Adipocyte (in vitro differentiated cells): Measurements from ENCODE around the gene KCNQ1OT1.

Experiments used
- DNase-seq: peaks from one replicate; pipeline ENCODE4 v3.0.0-alpha.2; 2015; ENCODE audit warnings: low read depth
- H3K27me3 ChIP-seq: replicated peaks from 2 replicates; pipeline ENCODE4 v1.7.0; 2013; ENCODE audit warnings: mild to moderate bottlenecking, low read length, moderate library complexity; ENCODE audit not compliant: control insufficient read depth, insufficient read depth
- H3K36me3 ChIP-seq: 2 replicates; pipeline ENCODE4 v1.7.0; 2013; ENCODE audit warnings: low read length, mild to moderate bottlenecking, moderate library complexity; ENCODE audit not compliant: control insufficient read depth, insufficient read depth, severe bottlenecking
- H3K4me1 ChIP-seq: 2 replicates; pipeline ENCODE4 v1.7.0; 2013; ENCODE audit warnings: mild to moderate bottlenecking, low read length, moderate library complexity; ENCODE audit not compliant: control insufficient read depth, insufficient read depth
- H3K4me3 ChIP-seq: 2 replicates; pipeline ENCODE4 v1.7.0; 2013; ENCODE audit warnings: mild to moderate bottlenecking, low read length, moderate library complexity
- H3K9ac ChIP-seq: 2 replicates; pipeline ENCODE4 v1.7.0; 2013; ENCODE audit warnings: mild to moderate bottlenecking, low read length, moderate library complexity
- H3K9me3 ChIP-seq: 2 replicates; pipeline ENCODE4 v1.7.0; 2013; ENCODE audit warnings: mild to moderate bottlenecking, low read length, moderate library complexity; ENCODE audit not compliant: control insufficient read depth

The KCNQ1OT1 gene

DNA sequence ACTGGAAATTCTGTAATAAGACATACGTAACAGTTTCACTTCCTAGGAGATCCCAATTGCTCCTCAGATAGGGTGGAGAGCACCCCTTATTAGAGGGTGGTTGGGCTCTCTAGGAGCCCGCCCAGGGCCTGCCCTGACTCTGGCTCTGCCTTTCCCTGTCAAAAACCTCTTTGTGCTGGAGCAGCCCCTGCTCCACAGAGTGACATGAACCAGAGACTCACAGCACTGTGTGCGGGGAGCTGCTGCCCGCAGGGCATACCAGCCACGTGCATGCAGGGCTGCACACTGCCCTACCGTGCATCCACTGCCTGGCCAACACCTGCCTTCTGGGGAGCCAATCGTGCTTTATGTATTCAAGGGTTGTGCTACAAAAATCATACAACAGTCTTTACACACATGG is 24.3 kb downstream of the KCNQ1OT1 start:
- H3K4me1 ChIP-seq = no peaks in the 10 kb centered on the region
- no peaks in the 10 kb centered on the region for H3K27me3 ChIP-seq
- H3K4me3 ChIP-seq = no peak overlapping the region
- H3K9ac ChIP-seq = no peak overlapping the region
- DNase-seq = no peak
- H3K9me3 ChIP-seq = no peaks in the 10 kb centered on the region
- H3K36me3 ChIP-seq = no peaks in the 10 kb centered on the region

DNA sequence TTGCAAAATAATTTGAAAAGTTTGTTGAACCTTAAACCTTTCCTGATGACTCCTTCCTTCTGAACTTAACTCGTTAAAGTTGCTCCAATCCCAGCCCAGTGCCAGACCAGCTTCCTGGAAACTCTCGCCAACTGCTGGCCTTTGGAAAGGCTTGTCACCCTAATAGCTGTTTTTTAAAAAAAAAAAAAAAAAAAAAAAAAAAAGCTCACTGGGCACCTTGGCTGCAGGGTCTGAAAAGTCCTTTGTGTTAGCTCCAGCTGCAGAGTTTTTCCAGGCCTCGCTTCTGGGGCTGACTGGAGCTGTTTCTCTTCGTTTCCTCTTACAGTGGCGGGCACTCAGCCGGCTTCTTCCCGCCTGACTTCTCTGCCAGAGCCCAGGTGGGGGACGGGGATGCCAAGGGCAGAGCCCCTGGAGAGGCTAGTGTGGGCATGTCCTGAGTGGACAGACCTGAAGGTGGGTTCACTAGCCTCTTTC is 25.1 kb downstream of the KCNQ1OT1 start:
- H3K9me3 ChIP-seq = no peaks in the 10 kb centered on the region
- no peaks in the 10 kb centered on the region for H3K27me3 ChIP-seq
- DNase-seq = no peak
- no peak overlapping the region for H3K4me3 ChIP-seq
- H3K4me1 ChIP-seq = no peaks in the 10 kb centered on the region
- no peak overlapping the region for H3K9ac ChIP-seq
- no peaks in the 10 kb centered on the region for H3K36me3 ChIP-seq

DNA sequence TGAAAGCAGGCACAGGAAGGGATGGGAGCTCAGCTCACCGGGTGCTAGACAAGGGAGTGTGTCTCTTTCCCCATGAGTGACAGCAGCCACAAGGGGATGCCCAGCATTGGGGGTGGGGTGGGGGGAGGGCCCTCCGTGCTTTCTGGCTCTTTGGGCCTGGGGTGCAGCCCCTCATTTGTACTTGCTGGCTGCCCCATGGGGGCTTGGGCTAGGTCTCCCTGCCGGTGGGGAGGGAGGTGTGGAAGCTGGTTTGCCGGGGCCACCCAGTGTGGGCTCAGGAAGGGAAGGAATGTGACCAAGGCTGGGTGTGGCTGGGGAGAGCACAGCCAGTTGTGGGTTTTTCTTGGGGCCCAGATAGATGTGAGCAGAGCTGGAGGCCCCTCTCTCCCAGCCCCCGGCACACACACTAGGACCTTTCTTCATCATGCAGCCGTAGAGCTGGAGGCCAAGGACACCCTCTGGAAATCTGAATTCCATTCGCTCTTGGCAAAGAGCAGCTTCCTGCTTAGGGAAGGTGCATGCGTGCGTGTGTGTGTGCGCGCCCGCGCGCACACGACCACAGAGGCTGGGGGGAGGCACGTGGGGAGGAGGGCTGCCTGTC is 25.8 kb downstream of the KCNQ1OT1 start:
- Histone ChIP-seq H3K4me1 (no peaks in the 10 kb centered on the region), H3K36me3 (peaks cover 4% of the 10 kb centered on the region), H3K9ac (no peak overlapping the region), H3K9me3 (no peaks in the 10 kb centered on the region), H3K4me3 (no peak overlapping the region), H3K27me3 (no peaks in the 10 kb centered on the region)
- DNase-seq = no peak

DNA sequence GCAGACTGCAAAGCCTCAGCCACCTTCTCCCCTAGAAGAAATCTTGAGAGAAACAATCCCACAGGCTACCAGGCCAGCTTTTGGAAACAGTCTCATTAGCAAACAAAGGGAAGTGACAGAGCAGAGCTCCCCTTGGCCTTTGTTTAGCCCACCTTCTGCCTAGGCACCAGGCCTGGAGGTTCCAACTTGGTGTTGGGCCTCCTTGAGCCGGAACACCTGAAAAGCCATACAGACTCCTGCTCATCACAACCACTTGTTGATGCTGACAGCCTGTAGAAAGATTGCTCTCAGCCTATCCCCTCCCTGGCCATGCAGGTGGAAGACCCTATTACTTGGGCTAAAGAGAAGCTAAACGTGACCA is 26.6 kb downstream of the KCNQ1OT1 start:
- Histone ChIP-seq H3K9ac (no peak overlapping the region), H3K27me3 (no peaks in the 10 kb centered on the region), H3K4me3 (no peak overlapping the region), H3K9me3 (no peaks in the 10 kb centered on the region), H3K36me3 (peaks cover 11% of the 10 kb centered on the region), H3K4me1 (no peaks in the 10 kb centered on the region)
- DNase-seq = no peak

DNA sequence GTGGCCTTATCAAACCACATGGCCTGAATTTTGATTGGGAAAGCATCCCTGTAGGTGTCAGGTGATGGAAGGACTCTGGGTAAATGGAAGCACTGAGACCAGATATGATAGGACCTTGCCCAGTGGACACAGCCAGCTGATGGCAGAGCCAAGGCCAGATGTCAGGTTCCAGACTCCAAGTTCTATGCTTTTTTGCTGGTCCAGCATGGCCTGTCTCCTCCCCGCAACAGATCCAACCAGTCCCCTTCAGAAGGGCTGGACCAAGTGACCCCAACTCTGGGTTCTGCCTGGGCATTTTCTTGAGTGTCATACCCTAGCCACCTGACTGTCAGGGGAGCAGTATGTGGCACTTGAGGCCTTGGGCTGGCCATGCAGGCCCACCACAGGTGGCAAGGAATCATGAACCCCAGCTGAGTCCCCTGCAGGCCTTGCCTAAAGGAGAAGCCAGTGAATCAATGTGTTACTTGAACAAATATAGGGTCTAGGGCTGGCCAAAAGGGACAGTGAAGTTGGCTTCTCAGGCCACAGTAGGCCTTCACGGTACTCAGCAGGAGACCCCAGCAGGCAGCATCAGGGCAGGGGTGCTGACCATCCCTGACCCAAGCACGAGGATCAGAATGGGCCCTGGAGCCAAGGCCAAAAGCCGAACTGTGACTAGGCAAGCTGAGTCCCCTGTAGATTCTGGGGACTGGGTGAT is 27.1 kb downstream of the KCNQ1OT1 start:
- DNase-seq = no peak
- Histone ChIP-seq H3K9me3 (no peaks in the 10 kb centered on the region), H3K27me3 (no peaks in the 10 kb centered on the region), H3K36me3 (peaks cover 16% of the 10 kb centered on the region), H3K9ac (no peak overlapping the region), H3K4me1 (no peaks in the 10 kb centered on the region), H3K4me3 (no peak overlapping the region)

DNA sequence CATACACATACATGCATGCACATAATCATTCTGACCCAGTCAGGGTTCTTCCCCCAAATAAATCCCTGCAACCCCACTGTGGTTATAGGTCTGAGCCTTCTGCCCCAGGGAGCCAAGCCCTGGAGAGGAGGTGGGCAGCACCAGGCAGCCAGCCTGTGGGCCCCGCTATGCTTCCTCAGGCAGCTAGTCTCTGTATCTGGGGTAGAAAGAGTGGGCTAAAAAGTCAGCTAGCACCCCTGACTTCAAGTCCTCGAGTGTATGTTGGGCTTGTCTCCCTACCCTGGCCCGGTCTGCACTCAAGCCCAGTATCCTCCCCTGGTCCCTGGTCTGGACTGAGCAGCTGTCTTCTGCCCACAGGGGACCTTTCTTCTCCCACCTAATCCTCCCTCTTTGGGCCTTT is 28.0 kb downstream of the KCNQ1OT1 start:
- no peaks in the 10 kb centered on the region for H3K9me3 ChIP-seq
- H3K27me3 ChIP-seq = no peaks in the 10 kb centered on the region
- H3K9ac ChIP-seq = no peak overlapping the region
- peaks cover 16% of the 10 kb centered on the region for H3K36me3 ChIP-seq
- no peak overlapping the region for H3K4me3 ChIP-seq
- DNase-seq = no peak
- peaks cover 5% of the 10 kb centered on the region for H3K4me1 ChIP-seq

DNA sequence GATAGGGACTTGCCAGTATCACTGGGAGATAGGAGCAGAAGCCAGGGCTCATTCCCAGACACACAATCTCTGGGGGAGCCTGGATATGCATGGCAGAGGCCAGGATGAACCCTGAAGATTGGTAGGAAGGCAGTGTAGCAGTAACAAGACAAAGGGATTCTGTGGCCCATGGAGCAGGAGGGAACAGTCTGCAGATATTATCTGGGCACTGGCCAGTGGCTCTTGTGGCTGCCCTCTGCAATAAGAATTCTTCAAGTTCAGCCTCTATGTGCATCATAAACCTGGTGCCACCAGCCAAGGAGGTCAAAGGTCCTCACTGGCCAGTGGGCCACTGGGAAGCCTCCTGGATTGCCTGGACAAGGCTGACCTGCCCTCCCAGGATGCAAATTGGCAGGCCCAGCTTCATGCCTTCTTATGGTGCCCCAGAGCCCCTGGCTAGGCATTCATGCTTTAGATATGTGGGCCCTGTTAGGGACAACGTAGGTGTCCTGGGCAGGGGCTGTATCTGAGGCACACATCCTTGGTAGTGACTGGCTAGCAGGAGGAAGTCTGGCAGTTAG is 29.2 kb downstream of the KCNQ1OT1 start:
- Histone ChIP-seq H3K27me3 (no peaks in the 10 kb centered on the region), H3K36me3 (peaks cover 16% of the 10 kb centered on the region), H3K9me3 (no peaks in the 10 kb centered on the region), H3K4me1 (peaks cover 15% of the 10 kb centered on the region), H3K9ac (no peak overlapping the region), H3K4me3 (no peak overlapping the region)
- no peak for DNase-seq

DNA sequence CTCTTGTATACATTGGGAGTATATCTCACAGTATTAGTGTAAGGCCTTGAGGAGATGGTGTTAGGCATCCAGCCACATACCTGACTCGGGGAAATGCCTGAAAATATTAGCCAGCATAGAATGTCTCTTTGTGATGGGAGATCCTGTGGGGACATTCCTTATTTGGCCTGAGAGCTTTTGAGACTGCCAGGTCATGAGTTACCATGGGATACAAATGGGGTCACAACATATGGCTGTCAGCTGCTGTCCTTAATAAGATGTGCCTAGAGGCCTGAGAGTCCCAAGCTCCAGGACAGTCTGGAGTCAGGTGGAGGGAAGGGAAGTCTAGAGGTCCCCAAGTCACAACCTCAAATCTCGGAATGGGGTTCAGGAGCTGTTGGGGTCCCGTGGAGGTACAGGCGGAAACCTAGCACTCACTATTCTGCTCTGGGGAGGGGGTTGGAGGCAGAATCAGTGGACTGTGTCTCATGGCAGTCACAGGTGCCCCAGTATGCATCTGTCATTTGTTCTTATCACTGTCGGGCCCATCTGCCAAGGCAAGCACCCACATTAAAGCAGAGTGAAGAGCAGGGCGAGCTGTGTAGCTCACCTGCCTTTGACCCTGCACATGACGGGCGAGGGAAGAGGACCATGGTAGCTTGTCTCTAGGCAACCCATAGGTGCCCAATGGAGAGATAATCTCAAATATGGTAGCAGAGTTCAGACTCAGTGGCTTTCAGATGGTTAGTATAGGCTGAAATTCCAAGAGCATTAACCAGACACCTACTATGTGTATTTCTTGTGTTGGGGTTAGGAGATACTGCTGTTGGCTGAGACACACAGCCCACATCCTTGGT is 29.9 kb downstream of the KCNQ1OT1 start:
- DNase-seq = no peak
- Histone ChIP-seq H3K4me3 (no peak overlapping the region), H3K9me3 (no peaks in the 10 kb centered on the region), H3K4me1 (peaks cover 15% of the 10 kb centered on the region), H3K36me3 (peaks cover 16% of the 10 kb centered on the region), H3K9ac (no peak overlapping the region), H3K27me3 (no peaks in the 10 kb centered on the region)

DNA sequence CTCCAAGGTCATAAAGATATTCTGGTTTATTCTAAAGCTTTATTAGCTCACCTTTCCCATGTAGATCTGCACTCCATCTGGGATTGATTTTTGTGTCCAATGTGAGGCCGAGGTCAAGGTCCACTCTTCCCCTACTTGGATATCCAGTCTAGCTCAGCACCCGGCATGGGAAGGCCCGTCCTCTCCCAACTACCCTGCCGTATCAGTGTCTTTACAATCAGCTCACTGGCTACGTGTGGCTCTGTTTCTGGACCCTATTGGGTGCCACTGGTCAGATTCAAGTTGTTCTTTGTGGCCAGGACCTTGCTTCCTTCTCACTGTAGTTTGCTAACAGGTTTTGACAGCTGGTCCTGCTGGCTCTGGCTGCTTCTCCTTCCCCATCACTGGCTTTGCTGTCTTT is 30.9 kb downstream of the KCNQ1OT1 start:
- H3K27me3 ChIP-seq = no peaks in the 10 kb centered on the region
- peaks cover 16% of the 10 kb centered on the region for H3K36me3 ChIP-seq
- H3K9ac ChIP-seq = no peak overlapping the region
- peaks cover 15% of the 10 kb centered on the region for H3K4me1 ChIP-seq
- H3K4me3 ChIP-seq = no peak overlapping the region
- no peak for DNase-seq
- no peaks in the 10 kb centered on the region for H3K9me3 ChIP-seq

DNA sequence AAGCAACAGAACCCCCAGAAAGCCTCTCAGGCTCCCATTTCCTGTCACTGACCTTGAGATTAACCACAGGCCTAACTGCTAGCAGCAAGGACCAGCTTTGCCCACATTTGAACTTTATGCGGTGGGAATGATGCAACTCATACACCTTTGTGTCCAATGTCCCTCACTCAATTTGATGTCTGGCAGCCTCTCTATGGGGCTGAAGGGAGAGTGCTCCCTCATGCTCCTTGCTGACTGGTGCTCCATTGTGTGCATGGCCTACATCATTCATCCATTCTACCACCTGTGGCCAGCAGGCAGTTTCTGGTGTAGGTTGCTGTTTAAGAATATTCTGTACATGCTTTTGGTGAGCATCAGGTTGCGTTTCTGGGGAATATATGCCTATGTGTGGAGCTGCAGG is 31.9 kb downstream of the KCNQ1OT1 start:
- H3K4me1 ChIP-seq = peaks cover 15% of the 10 kb centered on the region
- DNase-seq = no peak
- no peaks in the 10 kb centered on the region for H3K9me3 ChIP-seq
- H3K27me3 ChIP-seq = no peaks in the 10 kb centered on the region
- H3K9ac ChIP-seq = no peak overlapping the region
- peaks cover 25% of the 10 kb centered on the region for H3K36me3 ChIP-seq
- no peak overlapping the region for H3K4me3 ChIP-seq
